Activated naive CD4-positive, alpha-beta T cell treated with anti-CD3 and anti-CD28 coated beads for 36 hours (primary cell): Measurements from ENCODE around the gene PRAMEF11. TPM values are rescaled to one million over a fixed set of nuclear protein-coding genes. Genes with fewer than 3 reads are reported as not detected.
"Not testable (repeated sequence)": the region's sequence is repeated elsewhere in the genome, so short reads cannot be mapped to it uniquely, and the experiment has no call there.

ENCODE experiments used
- CTCF ChIA-PET: fragments of 350-600 bp; sonication (Branson Sonifier 250); formaldehyde crosslinking; loops from one replicate; lab custom pipeline; 2021; ENCODE audit warnings: antibody characterized with exemption; lab: Charles Lee
- DNase-seq: peaks from one replicate; pipeline ENCODE4 v3.0.0-alpha.2; 2020
- H3K27ac Mint-ChIP-seq: one replicate; pipeline ENCODE4 v1.8.0; 2021; ENCODE audit warnings: mild to moderate bottlenecking, mixed read lengths
- H3K27me3 Mint-ChIP-seq: one replicate; pipeline ENCODE4 v1.8.0; 2021; ENCODE audit warnings: low read depth, mixed read lengths
- H3K36me3 Mint-ChIP-seq: one replicate; pipeline ENCODE4 v1.8.0; 2021; ENCODE audit warnings: low read depth, mixed read lengths
- H3K4me1 Mint-ChIP-seq: one replicate; pipeline ENCODE4 v1.8.0; 2021; ENCODE audit warnings: low read depth, mixed read lengths
- H3K4me3 Mint-ChIP-seq: one replicate; pipeline ENCODE4 v1.8.0; 2021; ENCODE audit warnings: mild to moderate bottlenecking, moderate library complexity, mixed read lengths
- H3K9me3 Mint-ChIP-seq: one replicate; pipeline ENCODE4 v1.8.0; 2021; ENCODE audit warnings: mixed read lengths
- intact Hi-C: fragments of 100-400 bp; cut with micrococcal nuclease; formaldehyde crosslinking; loops from one replicate; pipeline ENCODE4 v1.15.1; 2023
- total RNA-seq, 2 experiments: library from RNA; stranded (reverse); gene quantifications; one replicate each; pipeline ENCODE4 v1.2.3, GENCODE V29; 2021

The PRAMEF11 gene
- not detected for total RNA-seq

GRCh38 chr1:12831310-12831709 is at the start of gene PRAMEF11:
PRAMEF11 (minus strand) TSS chr1:12831410; CDS start chr1:12828789, 2,621 bp downstream.
- H3K4me3 Mint-ChIP-seq, DNase-seq, H3K27ac Mint-ChIP-seq, H3K4me1 Mint-ChIP-seq, CTCF ChIA-PET, H3K36me3 Mint-ChIP-seq, H3K9me3 Mint-ChIP-seq, H3K27me3 Mint-ChIP-seq, intact Hi-C loops: not testable (repeated sequence)

DNA sequence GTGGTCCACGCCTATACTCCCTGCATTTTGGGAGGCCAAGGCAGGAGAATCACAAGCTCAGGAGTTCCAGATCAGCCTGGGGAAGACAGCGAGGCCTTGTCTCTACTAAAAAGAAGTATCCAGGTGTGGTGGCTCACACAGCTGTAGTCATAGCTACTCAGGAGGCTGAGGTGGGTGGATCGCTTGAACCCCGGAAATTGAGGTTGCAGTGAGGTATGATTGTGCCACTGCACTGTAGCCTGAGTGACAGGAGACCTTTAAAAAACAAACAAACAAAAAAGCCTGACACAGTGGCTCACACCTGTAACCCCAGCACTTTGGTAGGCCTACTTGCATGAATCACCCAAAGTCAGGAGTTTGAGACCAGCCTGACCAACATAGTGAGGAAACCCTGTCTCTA is 47.2 kb upstream of the PRAMEF11 start:
- intact Hi-C loops, H3K36me3 Mint-ChIP-seq, DNase-seq, H3K9me3 Mint-ChIP-seq, H3K4me3 Mint-ChIP-seq, H3K27ac Mint-ChIP-seq, CTCF ChIA-PET, H3K27me3 Mint-ChIP-seq, H3K4me1 Mint-ChIP-seq: not testable (repeated sequence)

DNA sequence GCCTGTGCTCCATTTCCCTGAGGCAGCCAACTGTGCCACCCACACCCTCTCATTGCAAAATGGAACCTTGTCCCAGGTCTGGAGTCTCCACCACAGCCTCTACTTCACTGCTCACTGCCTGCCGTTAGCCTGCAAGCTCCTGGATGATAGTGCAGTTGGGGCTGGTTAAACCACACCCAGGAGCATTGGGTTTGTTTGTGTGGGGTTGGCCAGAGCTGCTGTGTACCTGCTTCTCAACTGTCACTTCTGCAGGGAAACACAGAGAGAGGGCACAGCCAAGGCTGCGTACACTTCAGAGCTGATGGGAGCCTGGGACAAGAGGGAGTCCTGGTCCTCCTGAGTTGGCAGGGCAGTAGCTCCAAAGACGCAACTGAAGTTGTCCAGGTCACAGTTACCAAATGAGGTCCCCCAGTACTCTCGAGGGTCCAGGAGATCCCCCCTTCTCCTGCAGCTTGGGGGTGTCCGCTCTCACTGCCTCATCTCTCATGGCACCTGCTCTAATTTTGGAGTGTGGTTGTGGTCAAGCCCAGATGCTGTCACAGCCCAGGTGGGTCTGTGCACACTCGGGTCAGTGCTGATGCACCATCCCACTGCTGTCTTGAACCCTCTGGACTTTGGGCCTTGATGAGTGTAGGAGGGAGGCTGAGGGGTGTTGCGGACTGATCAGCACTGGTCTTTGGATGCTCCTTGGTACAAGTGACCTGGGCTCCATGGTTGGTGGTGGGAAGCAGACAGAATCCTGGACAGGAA is 32.1 kb upstream of the PRAMEF11 start:
- H3K4me3 Mint-ChIP-seq, H3K9me3 Mint-ChIP-seq, H3K36me3 Mint-ChIP-seq, H3K4me1 Mint-ChIP-seq, intact Hi-C loops, DNase-seq, H3K27me3 Mint-ChIP-seq, H3K27ac Mint-ChIP-seq, CTCF ChIA-PET: not testable (repeated sequence)

- H3K9me3 Mint-ChIP-seq, H3K27me3 Mint-ChIP-seq, CTCF ChIA-PET, DNase-seq, H3K4me3 Mint-ChIP-seq, H3K4me1 Mint-ChIP-seq, H3K27ac Mint-ChIP-seq, H3K36me3 Mint-ChIP-seq, intact Hi-C loops: not testable (repeated sequence)
Measured at GRCh38 chr1:12856786-12857185, 25.6 kb upstream of the PRAMEF11 start, which contains the start of gene PRAMEF2. PRAMEF2 (plus strand) TSS chr1:12857086; CDS start chr1:12859010, 1,924 bp downstream.

- Mint-ChIP-seq H3K27ac (no peak overlapping the region), H3K36me3 (no peaks in the 10 kb centered on the region), H3K9me3 (peaks cover 6% of the 10 kb centered on the region), H3K27me3 (peaks cover 21% of the 10 kb centered on the region), H3K4me1 (no peaks in the 10 kb centered on the region), H3K4me3 (no peak overlapping the region)
- intact Hi-C loops = no loop called here
- CTCF ChIA-PET = no interaction called here
- DNase-seq = no peak
Measured at GRCh38 chr1:12851779-12852178, 20.6 kb upstream of the PRAMEF11 start.

- peaks cover 21% of the 10 kb centered on the region for H3K27me3 Mint-ChIP-seq
- H3K9me3 Mint-ChIP-seq, H3K27ac Mint-ChIP-seq, intact Hi-C loops, DNase-seq, H3K36me3 Mint-ChIP-seq, H3K4me3 Mint-ChIP-seq, H3K4me1 Mint-ChIP-seq: not testable (repeated sequence)
- CTCF ChIA-PET = interaction anchor here (0.6 kb wide), 1 partner anchor 578 kb away, joined by 3 read pairs; no protein-coding TSS in a partner anchor
Measured at GRCh38 chr1:12848620-12849019, 17.4 kb upstream of the PRAMEF11 start, which contains the start of gene HNRNPCL1. HNRNPCL1 (minus strand) TSS chr1:12848720; CDS start chr1:12848289, 431 bp downstream.

DNA sequence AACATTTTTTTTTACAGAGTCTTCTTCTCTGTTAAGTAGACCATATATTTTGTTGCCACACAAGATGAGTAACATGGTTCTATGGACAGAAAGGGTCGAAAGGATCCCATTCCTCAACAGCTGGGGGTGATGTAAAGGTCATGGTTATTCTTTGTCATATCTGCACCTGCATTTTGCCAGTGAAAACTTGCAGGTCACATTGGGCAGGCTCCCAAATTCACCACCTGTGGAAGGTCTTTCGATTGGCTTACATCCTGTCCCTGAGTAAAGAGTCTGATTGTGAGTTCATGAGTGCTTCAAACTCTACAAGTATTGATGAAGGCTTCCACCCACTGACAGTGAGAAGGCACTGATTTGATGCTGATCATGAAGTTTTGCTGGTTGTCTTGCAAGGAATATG is 2.0 kb upstream of the PRAMEF11 start:
- H3K4me1 Mint-ChIP-seq, H3K27ac Mint-ChIP-seq, H3K27me3 Mint-ChIP-seq, CTCF ChIA-PET, H3K4me3 Mint-ChIP-seq, H3K9me3 Mint-ChIP-seq, DNase-seq, H3K36me3 Mint-ChIP-seq, intact Hi-C loops: not testable (repeated sequence)

- CTCF ChIA-PET = not testable (repeated sequence)
Measured at GRCh38 chr1:12819061-12819460, 12.1 kb downstream of the PRAMEF11 start.

GRCh38 chr1:12811409-12811784 is 19.8 kb downstream of the PRAMEF11 start:
- no peak for DNase-seq
- Mint-ChIP-seq H3K4me3 (no peak overlapping the region), H3K27me3 (peaks cover 20% of the 10 kb centered on the region), H3K9me3 (peaks cover 4% of the 10 kb centered on the region), H3K36me3 (no peaks in the 10 kb centered on the region), H3K27ac (no peak overlapping the region), H3K4me1 (no peaks in the 10 kb centered on the region)
- intact Hi-C loops = no loop called here
- CTCF ChIA-PET = no interaction called here

More at GRCh38 chr1:12819061-12819460, 12.1 kb downstream of the PRAMEF11 start:
- H3K27ac Mint-ChIP-seq, H3K9me3 Mint-ChIP-seq, H3K4me3 Mint-ChIP-seq, intact Hi-C loops, H3K36me3 Mint-ChIP-seq, DNase-seq, H3K4me1 Mint-ChIP-seq: not testable (repeated sequence)
- peaks cover 10% of the 10 kb centered on the region for H3K27me3 Mint-ChIP-seq

DNA sequence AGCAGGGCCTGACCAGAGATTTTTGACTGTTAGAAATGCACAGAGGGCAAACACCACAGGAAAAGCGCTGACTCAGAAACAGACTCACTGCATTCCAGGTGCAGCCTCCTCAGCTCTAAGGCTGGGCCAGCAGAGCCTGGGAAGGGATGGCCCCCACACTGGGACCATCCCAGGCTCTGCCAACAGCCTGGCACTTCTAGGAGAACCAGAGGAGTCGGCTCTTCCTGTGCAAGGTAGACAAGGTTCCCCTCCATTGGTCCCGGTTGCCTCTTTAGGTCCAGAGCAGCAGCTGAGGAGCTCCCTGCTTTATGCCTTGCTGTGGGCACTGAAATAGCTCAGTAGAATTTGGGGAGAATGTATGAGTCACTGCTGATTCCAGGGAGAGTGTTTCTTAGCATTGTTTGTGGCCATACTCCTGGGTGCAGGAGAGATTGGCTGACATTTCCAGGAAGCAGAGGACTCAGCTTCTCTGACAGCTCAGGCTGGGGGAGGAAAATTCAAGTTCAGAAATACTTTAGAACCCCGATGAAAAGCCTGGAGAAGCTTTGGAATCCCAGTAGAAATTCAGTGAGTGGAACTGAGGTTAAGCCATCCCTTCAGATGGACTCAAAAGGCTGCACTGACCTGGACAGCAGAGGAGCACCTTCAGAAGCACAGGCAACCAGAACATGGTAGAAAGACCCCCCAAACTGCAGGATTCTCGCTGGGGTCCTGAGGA is 20.4 kb downstream of the PRAMEF11 start:
- no peaks in the 10 kb centered on the region for H3K36me3 Mint-ChIP-seq

DNA sequence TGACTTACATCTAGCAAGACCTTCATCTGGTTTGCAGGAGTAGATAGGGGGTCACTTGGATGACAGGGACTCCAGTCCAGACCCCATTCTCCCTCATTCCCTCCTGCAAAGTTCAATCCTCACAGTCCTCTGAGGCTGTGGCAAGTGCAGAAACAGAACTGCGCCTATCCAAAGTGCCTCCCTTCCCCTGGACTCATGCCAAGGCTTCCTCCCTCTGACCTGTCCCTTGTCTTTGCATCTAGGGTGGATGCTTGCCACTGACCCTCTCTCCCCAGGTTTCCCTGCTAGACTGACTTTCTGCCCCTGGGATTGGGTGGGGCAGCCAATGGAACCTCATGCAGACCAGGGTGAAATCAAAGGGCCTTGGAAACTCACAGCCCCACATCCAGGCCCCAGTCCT is 21.3 kb downstream of the PRAMEF11 start:
- Mint-ChIP-seq H3K4me3 (no peak overlapping the region), H3K36me3 (peaks cover 2% of the 10 kb centered on the region), H3K27ac (no peak overlapping the region), H3K4me1 (no peaks in the 10 kb centered on the region), H3K9me3 (peaks cover 8% of the 10 kb centered on the region), H3K27me3 (peaks cover 22% of the 10 kb centered on the region)
- intact Hi-C loops = no loop called here
- no peak for DNase-seq
- CTCF ChIA-PET = no interaction called here

More for the DNA sequence above, 20.4 kb downstream of the PRAMEF11 start:
- H3K9me3 Mint-ChIP-seq = peaks cover 4% of the 10 kb centered on the region
- no peak overlapping the region for H3K4me3 Mint-ChIP-seq
- no peak for DNase-seq
- CTCF ChIA-PET = no interaction called here
- peaks cover 19% of the 10 kb centered on the region for H3K27me3 Mint-ChIP-seq
- intact Hi-C loops = no loop called here
- H3K27ac Mint-ChIP-seq = no peak overlapping the region
- H3K4me1 Mint-ChIP-seq = no peaks in the 10 kb centered on the region

DNA sequence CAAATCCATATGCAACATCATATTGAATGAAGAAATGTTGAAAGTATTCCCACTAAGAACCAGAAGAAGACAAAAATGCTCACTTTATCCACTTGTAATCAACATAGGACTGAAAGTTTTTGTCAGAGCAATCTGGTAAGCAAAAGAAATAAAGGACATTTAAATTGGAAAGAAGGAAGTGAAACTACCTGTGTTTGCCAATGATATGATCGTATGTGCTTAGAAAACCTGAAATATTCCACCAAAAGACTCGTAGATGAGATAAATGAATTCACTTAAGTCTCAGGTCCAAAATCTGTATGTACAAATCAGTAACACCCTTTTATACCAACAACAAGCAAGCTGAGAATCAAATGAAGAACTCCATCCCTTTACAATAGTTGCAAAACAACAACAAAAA is 31.5 kb downstream of the PRAMEF11 start:
- intact Hi-C loops = no loop called here
- H3K9me3 Mint-ChIP-seq = peaks cover 5% of the 10 kb centered on the region
- CTCF ChIA-PET = no interaction called here
- H3K4me1 Mint-ChIP-seq = no peaks in the 10 kb centered on the region
- no peaks in the 10 kb centered on the region for H3K36me3 Mint-ChIP-seq
- DNase-seq = no peak
- peaks cover 2% of the 10 kb centered on the region for H3K27me3 Mint-ChIP-seq
- H3K27ac Mint-ChIP-seq = no peak overlapping the region
- H3K4me3 Mint-ChIP-seq = no peak overlapping the region
